ENCODE results near the gene WHAMM. TPM values are rescaled to one million over a fixed set of nuclear protein-coding genes. Genes with fewer than 3 reads are reported as not detected.

The WHAMM gene
- total and polyA plus RNA-seq, 3 donors from 2014 or later: 5.3 to 11.0 (median 9.8) TPM

DNA sequence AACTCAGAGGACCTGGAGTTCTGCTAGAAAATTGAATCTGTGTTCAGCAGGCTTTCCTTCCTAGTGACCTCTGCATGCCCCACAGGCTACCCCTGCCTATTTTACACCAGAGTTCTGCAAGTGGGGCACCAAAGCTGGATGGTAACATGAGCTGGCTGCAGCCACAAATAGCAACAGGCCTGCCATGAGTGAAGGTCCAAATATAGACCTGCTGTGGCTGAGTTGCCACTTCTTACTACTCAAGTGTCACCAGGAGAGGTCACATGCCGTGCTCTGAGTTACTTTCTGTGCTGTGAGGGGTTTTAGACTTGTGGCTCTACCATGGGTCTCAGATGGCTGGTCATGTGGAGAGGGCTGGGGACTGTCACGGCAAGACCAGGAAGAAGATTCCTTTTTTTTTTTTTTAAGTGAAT lies 3.4 kb upstream of the WHAMM start, which contains the start of gene FSD2:
Gene FSD2 (minus strand): TSS at position 76 of the 413 bp plus-strand sequence. CDS start 18,679 bp downstream, outside the sequence.
- Histone ChIP-seq H3K4me3 (no peak within 1 kb of the TSS), H3K36me3 (ENCODE audit: low read depth, missing control alignments) (no peaks in the 10 kb centered on the region), H3K9me3 (no peaks in the 10 kb centered on the region), H3K27me3 (no peaks in the 10 kb centered on the region), H3K4me1 (no peaks in the 10 kb centered on the region), H3K27ac (no peak within 1 kb of the TSS)
- 72 to 92% methylated on average over 2 of the region's 2 CpGs for WGBS, 2 donors
- intact Hi-C loops (cut with DNase I; ENCODE audit: low total_unique reads): no loop called here
- no peak for DNase-seq
- TF ChIP-seq POLR2A (IDR thresholded peaks at IDR 0.05) (no peak), CTCF (IDR thresholded peaks at IDR 0.05) (no peak)

- Histone ChIP-seq H3K36me3 (ENCODE audit: low read depth, missing control alignments) (no peaks in the 10 kb centered on the region), H3K4me3 (no peak overlapping the region), H3K27me3 (no peaks in the 10 kb centered on the region), H3K9me3 (no peaks in the 10 kb centered on the region), H3K4me1 (no peaks in the 10 kb centered on the region), H3K27ac (no peak overlapping the region)
- no peak for TF ChIP-seq POLR2A (IDR thresholded peaks at IDR 0.05)
- TF ChIP-seq CTCF (IDR thresholded peaks at IDR 0.05): no peak
- DNase-seq: no peak
- WGBS, 2 donors: 66 to 83% methylated on average over 11 of the region's 11 CpGs
- intact Hi-C loops (cut with DNase I; ENCODE audit: low total_unique reads): no loop called here
Measured at GRCh38 chr15:82807920-82808633, 1.4 kb upstream of the WHAMM start.

GRCh38 chr15:82808634-82809041 lies 790 bp upstream of the WHAMM start:
- H3K27me3 ChIP-seq: no peaks in the 10 kb centered on the region
- H3K36me3 ChIP-seq (ENCODE audit: low read depth, missing control alignments): no peaks in the 10 kb centered on the region
- no peak overlapping the region for H3K27ac ChIP-seq
- intact Hi-C loops (cut with DNase I; ENCODE audit: low total_unique reads): no loop called here
- H3K4me3 ChIP-seq: peak overlapping the region; percentile 83 to 97
- 44 to 67% methylated on average over 9 of the region's 9 CpGs for WGBS, 2 donors
- no peak for DNase-seq
- H3K4me1 ChIP-seq: no peaks in the 10 kb centered on the region
- no peak for TF ChIP-seq CTCF (IDR thresholded peaks at IDR 0.05)
- no peak for TF ChIP-seq POLR2A (IDR thresholded peaks at IDR 0.05)
- H3K9me3 ChIP-seq: no peaks in the 10 kb centered on the region

GRCh38 chr15:82810061-82810889 lies 847 bp downstream of the WHAMM start:
- 0% methylated on average over 6 to 19 of the region's 81 CpGs for WGBS, 2 donors
- peak; percentile 42 for DNase-seq
- no peaks in the 10 kb centered on the region for H3K27me3 ChIP-seq
- no peaks in the 10 kb centered on the region for H3K9me3 ChIP-seq
- H3K36me3 ChIP-seq (ENCODE audit: low read depth, missing control alignments): no peaks in the 10 kb centered on the region
- intact Hi-C loops (cut with DNase I; ENCODE audit: low total_unique reads): no loop called here
- no peak for TF ChIP-seq POLR2A (IDR thresholded peaks at IDR 0.05)
- no peak for TF ChIP-seq CTCF (IDR thresholded peaks at IDR 0.05)
- peak overlapping the region; percentile 83 to 97 for H3K4me3 ChIP-seq
- H3K27ac ChIP-seq: peak overlapping the region; percentile 97 to 100
- H3K4me1 ChIP-seq: no peaks in the 10 kb centered on the region
